Measurements from ENCODE around the gene GNAZ. TPM values are rescaled to one million over a fixed set of nuclear protein-coding genes. Genes with fewer than 3 reads are reported as not detected.

GNAZ gene
- total RNA-seq, 1 donor from 2014 or later, result under 0.01 TPM

GRCh38 chr22:23066200-23067022 lies 3.9 kb upstream of the GNAZ start:
- DNase-seq (ENCODE audit: low read depth), result no peak
- H3K27me3 ChIP-seq (ENCODE audit: control insufficient read depth, insufficient read depth, low read length), result peaks cover 8% of the 10 kb centered on the region
- no peak overlapping the region for H3K4me3 ChIP-seq (ENCODE audit: low read depth, low read length)
- H3K36me3 ChIP-seq (ENCODE audit: control insufficient read depth, insufficient read depth, low read length), result no peaks in the 10 kb centered on the region
- TF ChIP-seq, protein P1, sequence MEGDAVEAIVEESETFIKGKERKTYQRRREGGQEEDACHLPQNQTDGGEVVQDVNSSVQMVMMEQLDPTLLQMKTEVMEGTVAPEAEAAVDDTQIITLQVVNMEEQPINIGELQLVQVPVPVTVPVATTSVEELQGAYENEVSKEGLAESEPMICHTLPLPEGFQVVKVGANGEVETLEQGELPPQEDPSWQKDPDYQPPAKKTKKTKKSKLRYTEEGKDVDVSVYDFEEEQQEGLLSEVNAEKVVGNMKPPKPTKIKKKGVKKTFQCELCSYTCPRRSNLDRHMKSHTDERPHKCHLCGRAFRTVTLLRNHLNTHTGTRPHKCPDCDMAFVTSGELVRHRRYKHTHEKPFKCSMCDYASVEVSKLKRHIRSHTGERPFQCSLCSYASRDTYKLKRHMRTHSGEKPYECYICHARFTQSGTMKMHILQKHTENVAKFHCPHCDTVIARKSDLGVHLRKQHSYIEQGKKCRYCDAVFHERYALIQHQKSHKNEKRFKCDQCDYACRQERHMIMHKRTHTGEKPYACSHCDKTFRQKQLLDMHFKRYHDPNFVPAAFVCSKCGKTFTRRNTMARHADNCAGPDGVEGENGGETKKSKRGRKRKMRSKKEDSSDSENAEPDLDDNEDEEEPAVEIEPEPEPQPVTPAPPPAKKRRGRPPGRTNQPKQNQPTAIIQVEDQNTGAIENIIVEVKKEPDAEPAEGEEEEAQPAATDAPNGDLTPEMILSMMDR (IDR thresholded peaks at IDR 0.05; ENCODE audit: insufficient read depth, low read length, severe bottlenecking), result no peak
- FAIRE-seq, result no peak

DNA sequence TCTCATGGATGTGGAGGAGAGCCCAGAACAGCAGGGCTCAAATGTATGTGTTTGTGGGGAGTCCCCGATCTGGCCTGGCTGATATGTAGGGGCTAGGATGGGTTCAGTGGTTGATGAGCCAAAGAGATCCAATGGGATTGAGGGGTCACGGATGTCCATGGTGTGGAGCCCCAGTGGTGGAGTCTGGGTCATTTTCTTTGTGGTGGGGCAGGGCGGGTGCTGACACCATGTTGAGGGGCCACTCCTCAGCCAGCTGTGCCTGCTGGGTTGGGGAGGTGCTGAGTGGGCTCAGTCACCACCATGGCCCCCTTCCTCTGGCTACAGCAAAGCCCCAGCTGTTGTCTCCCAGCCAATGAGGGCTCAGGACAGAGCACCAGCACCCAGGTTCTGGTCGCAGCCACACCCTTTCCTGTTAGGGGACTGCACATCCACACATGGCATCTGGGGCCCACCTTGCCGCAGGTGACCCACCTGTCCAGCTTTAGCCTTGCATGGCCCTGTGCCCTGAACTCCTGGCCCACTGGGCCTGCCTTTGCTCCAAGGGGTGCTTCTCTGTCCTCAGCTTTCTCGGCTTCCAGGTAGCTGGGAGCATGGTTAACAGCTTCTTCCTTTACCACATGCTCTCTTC lies 3.2 kb upstream of the GNAZ start:
- Histone ChIP-seq H3K36me3 (ENCODE audit: control insufficient read depth, insufficient read depth, low read length) (no peaks in the 10 kb centered on the region), H3K4me3 (ENCODE audit: low read depth, low read length) (no peak overlapping the region), H3K27me3 (ENCODE audit: control insufficient read depth, insufficient read depth, low read length) (peaks cover 8% of the 10 kb centered on the region)
- FAIRE-seq (no peak), DNase-seq (ENCODE audit: low read depth) (no peak)
- TF ChIP-seq, protein P1 (IDR thresholded peaks at IDR 0.05; ENCODE audit: insufficient read depth, low read length, severe bottlenecking), result no peak

- H3K36me3 ChIP-seq (ENCODE audit: control insufficient read depth, insufficient read depth, low read length), result no peaks in the 10 kb centered on the region
- H3K4me3 ChIP-seq (ENCODE audit: low read depth, low read length), result no peak overlapping the region
- DNase-seq (ENCODE audit: low read depth) (no peak), FAIRE-seq (peak; percentile 58)
- TF ChIP-seq, protein P1 (IDR thresholded peaks at IDR 0.05; ENCODE audit: insufficient read depth, low read length, severe bottlenecking), result no peak
- H3K27me3 ChIP-seq (ENCODE audit: control insufficient read depth, insufficient read depth, low read length), result peaks cover 8% of the 10 kb centered on the region
These were observed 2.6 kb upstream of the GNAZ start for GRCh38 chr22:23067691-23068090.

- no peaks in the 10 kb centered on the region for H3K36me3 ChIP-seq (ENCODE audit: control insufficient read depth, insufficient read depth, low read length)
- H3K4me3 ChIP-seq (ENCODE audit: low read depth, low read length), result no peak overlapping the region
- TF ChIP-seq, protein P1 (IDR thresholded peaks at IDR 0.05; ENCODE audit: insufficient read depth, low read length, severe bottlenecking), result no peak
- H3K27me3 ChIP-seq (ENCODE audit: control insufficient read depth, insufficient read depth, low read length), result peaks cover 8% of the 10 kb centered on the region
- no peak for DNase-seq (ENCODE audit: low read depth)
- FAIRE-seq, result no peak
These were observed 2.1 kb upstream of the GNAZ start for GRCh38 chr22:23068096-23068831.

DNA sequence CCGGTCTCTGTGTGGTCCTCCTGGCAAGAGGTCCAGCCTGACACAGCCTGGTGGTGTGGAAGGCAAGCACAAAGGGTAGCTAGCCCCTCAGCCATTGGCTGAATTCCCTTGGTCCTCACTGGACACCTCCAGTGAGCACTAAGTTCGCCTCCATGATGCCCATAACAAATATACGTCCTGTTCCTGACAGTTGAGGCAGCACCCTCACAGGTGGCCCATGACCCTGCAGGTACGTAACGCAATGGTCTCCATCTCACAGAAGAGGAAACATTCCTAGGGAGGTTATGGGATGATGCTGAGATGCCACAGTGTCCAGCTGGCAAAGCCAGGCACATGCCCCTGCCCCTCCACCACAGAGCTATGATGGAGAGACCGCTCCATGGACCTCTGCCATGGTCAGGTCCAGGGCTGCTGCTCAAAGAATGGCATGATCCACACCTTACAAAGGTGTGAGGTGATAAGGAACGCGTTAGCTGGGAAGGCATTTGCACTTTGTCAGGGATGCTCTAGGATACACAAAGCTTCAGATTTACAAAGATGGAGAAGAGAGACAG lies 1.4 kb upstream of the GNAZ start:
- no peak for DNase-seq (ENCODE audit: low read depth)

More for the DNA sequence above, 1.4 kb upstream of the GNAZ start:
- Histone ChIP-seq H3K4me3 (ENCODE audit: low read depth, low read length) (no peak overlapping the region), H3K36me3 (ENCODE audit: control insufficient read depth, insufficient read depth, low read length) (no peaks in the 10 kb centered on the region), H3K27me3 (ENCODE audit: control insufficient read depth, insufficient read depth, low read length) (peaks cover 8% of the 10 kb centered on the region)
- TF ChIP-seq, protein P1 (IDR thresholded peaks at IDR 0.05; ENCODE audit: insufficient read depth, low read length, severe bottlenecking), result no peak
- peak; percentile 43 for FAIRE-seq
